GM13977 (cell line): ENCODE results near the gene ACAP3.

ENCODE experiments used
- DNase-seq: peaks from one replicate; pipeline ENCODE4 v3.0.0; 2012; ENCODE audit warnings: low spot score
- in situ Hi-C: fragments of 300-500 bp; cut with MboI; formaldehyde crosslinking; loops from one replicate; pipeline ENCODE4 v1.12.0; 2022; ENCODE audit warnings: low sequenced_read_pairs, low pct_unique_long_range_greater_than_20kb, mixed read lengths, inconsistent platforms; ENCODE audit not compliant: unreplicated experiment
- TF ChIP-seq, protein P1 (sequence below): IDR thresholded peaks from 2 replicates; pipeline ENCODE4 v1.5.1; 2012; ENCODE audit warnings: mild to moderate bottlenecking, control low read depth; ENCODE audit not compliant: insufficient read depth; ENCODE audit errors: extremely low read depth, missing control alignments

Gene ACAP3

DNA sequence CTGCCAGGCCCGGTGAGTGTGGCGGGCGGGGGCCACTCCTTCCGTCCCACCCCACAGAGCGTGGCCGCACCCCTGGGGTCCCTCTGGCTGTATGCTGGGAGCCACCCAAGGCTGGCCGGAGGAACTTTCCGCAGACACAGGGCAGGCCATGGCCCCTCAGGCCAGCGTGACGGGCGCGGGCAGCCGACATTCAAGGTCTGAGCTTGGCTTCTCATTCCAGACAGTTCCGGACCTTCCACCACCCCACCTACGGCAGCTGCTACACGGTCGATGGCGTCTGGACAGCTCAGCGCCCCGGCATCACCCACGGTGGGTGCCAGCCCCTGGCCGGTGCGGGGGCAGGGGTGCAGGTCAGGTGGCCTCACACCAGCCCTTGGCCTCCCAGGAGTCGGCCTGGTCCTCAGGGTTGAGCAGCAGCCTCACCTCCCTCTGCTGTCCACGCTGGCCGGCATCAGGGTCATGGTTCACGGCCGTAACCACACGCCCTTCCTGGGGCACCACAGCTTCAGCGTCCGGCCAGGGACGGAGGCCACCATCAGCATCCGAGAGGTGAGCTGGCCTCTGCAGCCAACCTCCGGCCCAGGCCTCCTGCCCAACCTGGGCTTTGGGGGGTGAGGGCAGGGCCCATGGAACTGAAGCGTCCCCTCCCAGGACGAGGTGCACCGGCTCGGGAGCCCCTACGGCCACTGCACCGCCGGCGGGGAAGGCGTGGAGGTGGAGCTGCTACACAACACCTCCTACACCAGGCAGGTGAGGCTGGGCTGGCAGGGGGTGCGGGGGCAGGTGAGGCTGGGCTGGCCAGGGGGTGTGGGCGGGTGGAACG lies 20.2 kb downstream of the ACAP3 start:
- no peak for DNase-seq
- in situ Hi-C loops, result no loop called here

DNA sequence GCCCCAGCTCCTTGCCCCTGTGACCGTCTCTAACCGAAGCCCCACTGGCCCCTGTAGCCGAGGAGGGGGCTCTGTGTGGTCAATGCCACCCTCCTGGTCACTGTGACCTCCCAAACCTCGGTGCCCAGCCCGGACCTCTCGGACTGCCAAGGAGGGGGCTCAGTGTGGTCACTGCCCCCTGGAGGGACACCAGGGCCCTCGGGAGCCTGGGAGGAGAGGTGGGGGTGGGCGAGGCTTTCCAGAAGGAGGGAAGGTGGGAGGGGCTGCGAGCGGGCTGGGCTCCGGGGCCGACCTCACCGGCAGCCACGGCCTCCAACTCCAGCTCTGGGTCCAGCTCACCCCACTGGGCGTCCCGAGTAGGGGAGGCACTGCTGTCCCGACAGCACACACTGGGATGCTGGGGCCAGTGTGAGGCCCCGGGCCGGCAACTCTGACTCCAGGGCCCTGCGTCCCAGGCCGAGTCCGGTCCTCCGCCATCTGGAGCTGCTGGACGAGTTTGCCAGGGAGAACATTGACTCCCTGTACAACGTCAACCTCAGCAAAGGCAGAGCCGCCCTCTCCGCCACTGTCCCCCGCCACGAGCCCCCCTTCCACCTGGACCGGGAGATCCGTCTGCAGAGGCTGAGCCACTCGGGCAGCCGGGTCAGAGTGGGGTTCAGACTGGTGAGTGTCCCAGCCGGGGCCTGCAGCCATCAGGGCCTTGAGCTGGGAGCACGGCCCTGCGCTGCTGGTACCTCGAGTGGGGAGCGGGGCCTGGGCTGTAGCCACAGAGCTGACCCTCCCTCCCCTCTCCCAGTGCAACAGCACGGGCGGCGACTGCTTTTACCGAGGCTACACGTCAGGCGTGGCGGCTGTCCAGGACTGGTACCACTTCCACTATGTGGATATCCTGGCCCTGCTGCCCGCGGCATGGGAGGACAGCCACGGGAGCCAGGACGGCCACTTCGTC lies 21.1 kb downstream of the ACAP3 start:
- no peak for DNase-seq
- in situ Hi-C loops, result no loop called here
- TF ChIP-seq, protein P1, sequence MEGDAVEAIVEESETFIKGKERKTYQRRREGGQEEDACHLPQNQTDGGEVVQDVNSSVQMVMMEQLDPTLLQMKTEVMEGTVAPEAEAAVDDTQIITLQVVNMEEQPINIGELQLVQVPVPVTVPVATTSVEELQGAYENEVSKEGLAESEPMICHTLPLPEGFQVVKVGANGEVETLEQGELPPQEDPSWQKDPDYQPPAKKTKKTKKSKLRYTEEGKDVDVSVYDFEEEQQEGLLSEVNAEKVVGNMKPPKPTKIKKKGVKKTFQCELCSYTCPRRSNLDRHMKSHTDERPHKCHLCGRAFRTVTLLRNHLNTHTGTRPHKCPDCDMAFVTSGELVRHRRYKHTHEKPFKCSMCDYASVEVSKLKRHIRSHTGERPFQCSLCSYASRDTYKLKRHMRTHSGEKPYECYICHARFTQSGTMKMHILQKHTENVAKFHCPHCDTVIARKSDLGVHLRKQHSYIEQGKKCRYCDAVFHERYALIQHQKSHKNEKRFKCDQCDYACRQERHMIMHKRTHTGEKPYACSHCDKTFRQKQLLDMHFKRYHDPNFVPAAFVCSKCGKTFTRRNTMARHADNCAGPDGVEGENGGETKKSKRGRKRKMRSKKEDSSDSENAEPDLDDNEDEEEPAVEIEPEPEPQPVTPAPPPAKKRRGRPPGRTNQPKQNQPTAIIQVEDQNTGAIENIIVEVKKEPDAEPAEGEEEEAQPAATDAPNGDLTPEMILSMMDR, result no peak

More for the DNA sequence above, 20.2 kb downstream of the ACAP3 start:
- TF ChIP-seq, protein P1, result no peak

DNA sequence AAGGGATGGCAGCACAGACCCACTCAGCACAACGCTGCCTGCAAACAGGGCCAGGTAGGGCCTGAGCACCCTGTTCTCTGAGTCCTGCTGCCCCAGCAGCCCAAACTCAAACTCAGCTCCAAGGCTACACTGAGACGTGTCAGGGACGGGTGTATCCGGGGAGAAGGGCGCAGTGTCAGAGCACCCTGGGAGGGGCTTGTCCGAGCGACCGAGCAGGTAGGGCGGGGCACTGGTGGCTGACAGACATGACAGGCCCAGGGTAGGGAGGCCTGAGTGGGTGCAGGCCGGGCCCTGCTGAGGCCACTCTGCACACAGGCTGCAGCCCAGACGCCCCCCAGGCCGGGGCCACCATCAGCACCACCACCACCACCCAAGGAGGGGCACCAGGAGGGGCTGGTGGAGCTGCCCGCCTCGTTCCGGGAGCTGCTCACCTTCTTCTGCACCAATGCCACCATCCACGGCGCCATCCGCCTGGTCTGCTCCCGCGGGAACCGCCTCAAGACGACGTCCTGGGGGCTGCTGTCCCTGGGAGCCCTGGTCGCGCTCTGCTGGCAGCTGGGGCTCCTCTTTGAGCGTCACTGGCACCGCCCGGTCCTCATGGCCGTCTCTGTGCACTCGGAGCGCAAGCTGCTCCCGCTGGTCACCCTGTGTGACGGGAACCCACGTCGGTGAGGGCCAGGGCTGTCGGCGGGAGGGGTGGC lies 22.0 kb downstream of the ACAP3 start:
- TF ChIP-seq, protein P1, result no peak
- no peak for DNase-seq
- in situ Hi-C loops, result no loop called here

DNA sequence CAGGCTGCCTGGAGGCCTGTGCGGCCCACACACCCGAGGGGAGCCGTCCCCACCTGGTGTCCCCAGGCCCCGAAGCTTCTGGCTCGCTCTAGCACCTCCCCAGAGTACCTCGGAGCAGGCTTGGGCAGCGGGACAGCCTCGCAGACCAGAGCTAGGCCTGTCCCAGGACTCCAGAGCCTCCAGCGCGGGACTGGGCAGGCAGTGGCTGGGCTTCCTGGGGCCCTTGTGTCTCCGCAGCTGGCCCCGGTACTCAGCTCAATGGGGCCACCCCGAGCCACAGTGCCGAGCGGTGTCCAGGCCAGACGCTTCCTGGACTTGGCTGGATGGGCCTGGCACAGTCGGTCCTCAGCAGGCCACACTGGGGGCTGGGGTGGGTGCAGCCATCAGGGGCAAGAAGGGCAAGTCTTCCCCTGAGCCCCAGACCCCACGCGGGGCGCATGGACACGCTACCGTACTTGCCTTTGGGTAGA lies 22.6 kb downstream of the ACAP3 start:
- DNase-seq, result no peak
- in situ Hi-C loops, result no loop called here
- TF ChIP-seq, protein P1, result no peak

DNA sequence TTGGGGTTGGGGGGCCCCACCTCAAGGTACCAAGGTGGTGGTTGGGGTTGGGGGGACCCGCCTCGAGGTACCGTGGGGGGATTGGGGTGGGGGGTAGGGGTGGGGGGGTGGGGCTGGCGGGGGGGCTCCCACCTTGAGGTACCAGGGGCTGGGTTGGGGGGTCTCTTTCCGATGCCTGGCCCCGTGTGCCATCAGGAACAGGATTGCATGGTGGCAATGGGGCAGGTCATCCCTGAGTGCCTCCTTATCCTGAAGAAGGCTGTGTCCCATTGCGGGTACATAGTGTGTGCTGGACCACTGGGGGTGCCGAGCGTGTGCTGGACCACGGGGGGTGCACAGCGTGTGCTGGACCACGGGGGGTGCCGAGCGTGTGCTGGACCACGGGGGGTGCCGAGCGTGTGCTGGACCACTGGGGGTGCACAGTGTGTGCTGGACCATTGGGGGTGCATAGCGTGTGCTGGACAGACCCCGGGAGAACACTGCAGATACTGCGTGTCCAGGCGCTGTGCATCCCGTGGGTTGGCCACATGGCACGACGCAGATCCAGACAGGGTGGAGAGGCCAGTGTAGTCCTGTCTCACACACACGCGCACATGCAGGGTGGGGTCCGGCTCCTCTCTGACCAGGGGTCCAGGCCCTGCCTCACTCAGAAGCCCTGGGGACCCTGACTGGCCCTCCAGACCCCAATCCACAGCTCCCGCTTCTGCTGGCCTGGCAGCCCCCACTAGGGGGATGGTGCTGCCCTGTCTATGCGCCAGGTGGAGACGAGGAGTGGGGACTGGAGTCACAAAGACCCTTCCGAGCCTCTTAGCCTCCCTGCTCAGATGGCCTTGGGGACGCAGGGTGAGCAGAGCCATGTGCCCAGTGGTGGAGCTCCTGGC lies 23.3 kb downstream of the ACAP3 start:
- DNase-seq, result no peak
- TF ChIP-seq, protein P1, result no peak
- in situ Hi-C loops, result no loop called here
